ENCODE results near the gene RNF125. TPM values are rescaled to one million over a fixed set of nuclear protein-coding genes. Genes with fewer than 3 reads are reported as not detected.
"Not testable (repeated sequence)": the region's sequence is repeated elsewhere in the genome, so short reads cannot be mapped to it uniquely, and the experiment has no call there.

The RNF125 gene
- total RNA-seq, 1 experiment from 2014 or later, result 0.60 TPM

DNA sequence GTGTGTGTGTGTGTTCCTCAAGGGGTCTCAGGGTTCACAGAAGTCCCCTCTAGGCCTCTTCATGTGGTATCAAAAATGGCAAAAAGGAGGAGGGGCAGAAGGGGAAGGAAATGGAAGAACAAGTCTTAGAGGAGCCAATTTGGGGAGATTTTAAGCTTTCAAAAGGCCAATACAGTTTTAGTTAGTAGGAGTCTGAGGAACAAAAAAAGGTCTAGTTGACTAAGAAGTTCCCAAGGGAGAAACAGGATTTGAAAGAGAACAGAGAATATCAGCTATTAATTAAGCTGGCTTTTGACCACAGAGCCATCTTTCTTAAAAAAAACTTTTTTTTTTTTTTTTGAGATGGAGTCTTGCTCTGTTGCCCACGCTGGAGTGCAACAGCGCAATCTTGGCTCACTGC lies 7.1 kb downstream of the RNF125 start:
- no peak for DNase-seq (ENCODE audit: low read depth)

DNA sequence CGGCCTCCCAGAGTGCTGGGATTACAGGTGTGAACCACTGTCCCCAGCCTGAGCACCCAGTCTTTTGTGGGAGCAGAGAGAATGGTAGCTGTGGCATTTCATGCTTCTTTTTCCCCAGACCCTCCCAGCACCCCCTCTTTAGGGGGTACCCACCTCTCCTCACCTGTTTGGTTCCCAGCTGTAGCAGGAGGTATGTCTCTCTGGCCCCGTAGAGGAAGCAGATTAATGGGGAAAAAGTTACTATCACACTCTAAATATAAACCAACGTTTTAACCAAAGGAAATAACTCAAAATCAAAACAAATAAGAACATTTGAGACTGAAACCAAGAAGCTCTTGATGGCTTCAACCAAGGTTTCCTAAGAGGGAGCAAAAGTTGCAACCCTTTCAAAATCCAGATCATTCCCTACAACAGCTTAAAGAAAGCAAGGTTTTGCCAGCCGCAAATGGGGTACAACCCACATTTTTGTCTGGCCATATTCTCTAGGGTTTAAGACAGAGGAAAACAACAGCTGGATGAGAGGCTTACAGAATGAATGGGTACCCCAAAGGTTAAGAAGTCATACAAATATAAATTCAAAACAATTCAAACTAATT lies 8.0 kb downstream of the RNF125 start:
- DNase-seq (ENCODE audit: low read depth), result no peak

DNA sequence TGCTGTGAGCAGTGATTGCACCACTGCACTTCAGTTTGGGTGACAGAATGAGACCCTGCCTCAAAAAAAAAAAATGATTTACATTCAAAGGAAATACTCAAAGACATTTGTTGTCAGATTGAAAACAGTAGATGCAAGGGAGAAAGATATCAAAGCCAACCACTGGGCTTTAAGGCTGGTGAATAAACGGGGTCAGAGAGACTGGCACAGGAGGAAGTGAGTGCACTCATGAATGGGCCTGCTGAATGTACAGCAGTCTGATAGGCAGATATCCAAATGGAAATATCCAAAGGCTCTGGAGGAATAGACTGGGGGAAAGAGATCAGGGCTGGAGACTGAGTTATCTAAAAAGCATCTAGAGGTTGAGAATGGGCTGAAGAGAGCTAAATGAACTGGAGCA lies 10.9 kb downstream of the RNF125 start:
- DNase-seq (ENCODE audit: low read depth), result no peak

GRCh38 chr18:32032609-32033008 lies 14.0 kb downstream of the RNF125 start:
- DNase-seq (ENCODE audit: low read depth), result no peak

- no peak for DNase-seq (ENCODE audit: low read depth)
These were observed 18.0 kb downstream of the RNF125 start for GRCh38 chr18:32036506-32037180.

DNA sequence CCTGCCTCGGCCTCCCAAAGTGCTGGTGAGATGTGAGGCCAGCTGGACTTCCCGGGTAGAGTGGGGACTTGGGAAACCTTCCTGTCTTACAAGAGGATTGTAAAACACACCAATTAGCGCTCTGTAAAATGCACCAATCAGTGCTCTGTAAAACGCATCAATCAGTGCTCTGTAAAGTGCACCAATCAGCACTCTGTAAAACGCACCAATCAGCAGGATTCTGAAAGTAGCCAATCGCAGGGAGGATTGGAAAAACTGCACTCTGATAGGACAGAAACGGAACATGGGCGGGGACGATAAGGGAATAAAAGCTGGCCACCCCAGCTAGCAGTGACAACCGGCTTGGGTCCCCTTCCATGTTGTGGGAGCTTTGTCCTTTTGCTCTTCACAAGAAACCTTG lies 19.0 kb downstream of the RNF125 start:
- no peak for DNase-seq (ENCODE audit: low read depth)

- peak; percentile 25 for DNase-seq (ENCODE audit: low read depth)
These were observed 22.3 kb downstream of the RNF125 start for GRCh38 chr18:32040936-32041335.

DNA sequence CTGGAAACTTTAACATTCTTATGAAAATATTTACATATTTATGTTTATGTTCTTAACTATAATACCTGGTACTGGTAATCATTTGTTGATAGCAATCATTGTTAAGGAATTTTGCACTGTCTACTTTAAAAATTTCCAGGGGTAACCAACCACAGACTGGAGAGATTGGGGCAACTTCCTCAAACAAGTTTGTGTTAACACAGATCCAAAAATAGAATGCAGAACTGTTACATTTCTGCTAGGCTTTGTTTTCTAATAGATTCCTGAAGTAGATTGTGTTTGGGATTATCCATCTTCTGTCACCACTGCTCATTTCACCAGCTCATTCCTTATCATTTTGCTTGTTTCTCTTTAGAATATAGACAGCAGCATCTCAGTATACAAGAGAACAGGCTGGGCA lies 23.7 kb downstream of the RNF125 start:
- DNase-seq (ENCODE audit: low read depth), result no peak

DNA sequence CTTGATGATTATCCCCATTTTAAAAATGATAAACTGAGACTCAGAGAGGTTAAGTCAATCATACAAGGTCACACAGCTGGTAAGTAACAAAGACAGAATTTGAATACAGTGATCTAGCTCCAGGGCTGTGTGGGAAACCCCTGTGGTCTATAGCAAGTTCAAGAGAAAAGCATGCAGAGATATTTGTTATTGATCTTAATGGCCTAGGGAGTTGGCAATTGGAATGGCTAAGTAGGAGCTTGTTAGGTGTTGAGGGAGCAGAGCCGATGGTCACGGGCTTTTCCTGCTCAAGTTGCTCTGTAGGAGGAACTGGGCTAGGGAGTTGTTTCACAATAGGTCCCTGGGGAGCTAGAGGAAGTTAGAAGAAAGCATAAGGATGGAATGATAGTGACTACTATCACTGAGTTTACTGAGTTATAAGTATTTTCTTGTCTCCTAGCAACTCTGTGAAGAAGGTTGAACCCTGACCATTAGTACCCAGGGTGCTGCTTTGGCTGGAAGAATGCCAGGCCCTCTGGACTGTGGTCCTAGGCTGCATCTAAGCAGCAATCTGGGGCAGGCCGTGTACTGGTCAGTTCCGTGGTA lies 30.0 kb downstream of the RNF125 start:
- DNase-seq (ENCODE audit: low read depth), result peak; percentile 4

DNA sequence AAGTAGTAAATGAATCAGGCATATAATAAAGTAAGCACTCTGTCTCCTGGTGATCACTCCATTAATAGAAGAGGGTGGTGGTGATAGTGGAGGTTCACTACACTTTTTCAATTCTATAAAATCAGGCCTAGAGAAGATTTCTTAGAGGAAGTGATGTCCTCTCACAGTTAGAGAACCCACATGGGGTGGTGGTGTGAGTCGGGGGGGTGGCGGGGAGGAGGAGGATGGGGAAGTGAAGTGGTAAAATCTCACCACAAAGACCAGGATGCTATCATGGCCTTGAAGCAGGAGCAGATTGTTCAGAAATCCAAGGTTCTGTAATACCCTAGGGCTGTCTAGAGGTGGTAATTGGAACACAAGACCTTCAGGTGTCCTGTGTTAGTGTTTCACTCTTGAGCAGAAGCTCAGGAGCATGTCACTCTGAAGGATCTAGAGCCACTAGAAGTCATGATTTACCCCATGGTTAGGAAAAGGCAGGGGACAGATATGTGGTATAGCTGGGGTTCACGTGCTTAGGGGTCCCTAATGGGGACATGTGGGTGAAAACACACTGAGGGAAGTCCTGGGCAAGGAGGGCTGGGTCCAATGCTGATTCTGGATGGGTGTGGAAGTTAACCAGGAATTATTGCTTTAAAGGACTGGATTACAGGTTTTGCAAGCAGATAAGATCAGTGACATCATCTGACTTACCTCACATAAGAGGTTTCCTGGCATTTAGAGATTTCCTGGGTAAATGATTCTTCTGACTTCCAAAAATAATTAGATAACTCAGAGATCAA lies 31.0 kb downstream of the RNF125 start:
- DNase-seq (ENCODE audit: low read depth), result peak; percentile 43

GRCh38 chr18:32056613-32057358 lies 38.2 kb downstream of the RNF125 start:
- DNase-seq (ENCODE audit: low read depth), result no peak

- DNase-seq (ENCODE audit: low read depth), result no peak
These were observed 39.1 kb downstream of the RNF125 start for GRCh38 chr18:32057624-32058165.

DNA sequence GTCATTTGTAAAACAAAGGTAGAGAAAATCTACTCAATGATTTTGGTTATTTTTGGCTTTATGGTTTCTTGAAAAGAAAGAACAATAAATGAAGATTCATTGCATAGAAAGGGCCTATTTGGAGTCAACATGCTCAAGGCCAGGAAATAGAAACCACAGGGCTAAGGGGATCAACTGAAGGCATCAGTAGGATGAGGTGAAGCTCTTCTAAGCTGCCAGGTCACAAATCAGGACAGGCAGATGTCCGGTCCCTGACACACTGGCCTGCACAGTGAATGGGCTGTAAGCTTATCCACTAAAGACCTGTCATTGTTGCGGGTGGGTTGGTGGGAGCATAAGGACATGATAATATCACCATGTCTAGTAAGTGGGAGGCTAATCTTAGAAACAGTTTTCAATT lies 41.4 kb downstream of the RNF125 start:
- no peak for DNase-seq (ENCODE audit: low read depth)

- no peak for DNase-seq (ENCODE audit: low read depth)
These were observed 48.9 kb downstream of the RNF125 start for GRCh38 chr18:32067375-32068167.

GRCh38 chr18:32072321-32072720 lies 53.7 kb downstream of the RNF125 start:
- peak; percentile 8 for DNase-seq (ENCODE audit: low read depth)

DNA sequence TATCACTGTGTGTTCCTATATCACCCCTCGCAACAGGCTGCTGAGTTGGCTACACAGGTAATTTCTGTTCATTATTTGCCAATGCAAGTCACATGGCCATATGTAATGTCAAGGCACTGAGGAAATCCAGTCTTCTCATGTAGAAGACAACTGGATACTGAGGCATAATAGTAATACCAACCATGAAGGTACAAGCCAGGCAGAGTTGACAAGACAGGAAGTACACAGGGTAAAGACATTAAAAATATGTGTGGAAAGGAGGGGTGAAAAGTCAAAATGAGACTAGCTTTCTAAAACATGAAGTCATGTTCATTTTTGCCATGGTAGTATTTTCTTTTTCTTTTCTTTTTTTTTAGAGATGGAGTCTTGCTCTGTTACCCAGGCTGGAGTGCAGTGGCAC lies 55.6 kb downstream of the RNF125 start:
- DNase-seq (ENCODE audit: low read depth), result no peak

- no peak for DNase-seq (ENCODE audit: low read depth)
These were observed 60.2 kb downstream of the RNF125 start for GRCh38 chr18:32078845-32079244.

DNA sequence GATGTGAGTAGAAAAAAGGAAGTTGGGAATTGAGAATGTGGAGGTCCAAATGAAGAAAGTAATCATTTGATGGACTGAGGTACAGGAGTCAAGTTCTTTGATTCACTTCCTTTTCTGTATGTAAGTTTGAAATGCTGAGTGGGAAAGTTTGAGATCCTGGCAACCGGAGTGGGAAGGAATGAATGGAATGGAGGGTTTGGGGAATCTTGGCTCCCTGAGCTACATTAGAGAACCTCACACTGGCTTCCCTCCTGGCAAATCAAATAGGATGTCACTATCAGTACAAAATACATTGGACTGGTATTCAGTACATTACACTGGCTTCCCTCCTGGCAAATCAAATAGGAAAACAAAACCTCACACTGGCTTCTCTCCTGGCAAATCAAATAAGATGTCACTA lies 63.3 kb downstream of the RNF125 start:
- no peak for DNase-seq (ENCODE audit: low read depth)

GRCh38 chr18:32083781-32084180 lies 65.2 kb downstream of the RNF125 start:
- no peak for DNase-seq (ENCODE audit: low read depth)

DNA sequence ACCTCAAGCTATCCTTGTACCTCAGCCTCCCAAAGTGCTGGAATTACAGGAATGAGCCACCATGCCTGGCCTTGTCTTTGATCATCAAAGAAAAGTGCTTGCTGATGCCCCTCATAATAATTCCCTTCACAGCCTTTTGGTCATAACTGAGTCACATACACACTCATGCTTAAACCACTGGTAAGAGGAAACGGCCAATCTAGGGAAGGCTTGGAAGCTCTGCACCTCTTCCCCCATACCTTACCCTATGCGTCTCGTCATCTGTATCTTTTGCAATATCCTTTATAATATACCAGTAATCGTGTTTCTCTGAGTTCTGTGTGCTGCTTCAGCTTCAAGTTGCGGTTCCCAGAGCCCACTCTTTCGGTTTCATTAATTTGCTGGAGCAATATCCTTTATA lies 68.3 kb downstream of the RNF125 start:
- DNase-seq (ENCODE audit: low read depth), result peak; percentile 33

DNA sequence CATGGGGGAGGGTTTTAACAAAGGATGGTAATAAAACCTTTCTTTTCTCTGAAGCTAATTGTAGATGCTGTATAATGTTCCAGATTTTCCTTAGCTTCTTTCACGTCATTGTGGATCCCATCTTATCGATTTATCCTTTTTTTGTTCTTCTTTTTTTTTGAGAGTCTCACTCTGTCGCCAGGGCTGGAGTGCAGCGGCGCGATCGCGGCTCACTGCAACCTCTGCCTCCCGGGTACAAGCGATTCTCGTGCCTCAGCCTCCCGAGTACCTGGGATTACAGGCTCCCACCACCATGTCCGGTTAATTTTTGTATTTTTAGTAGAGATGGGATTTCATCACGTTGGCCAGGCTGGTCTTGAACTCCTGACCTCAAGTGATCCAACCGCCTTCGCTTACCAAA lies 72.2 kb downstream of the RNF125 start:
- DNase-seq (ENCODE audit: low read depth), result not testable (repeated sequence)

Measured in RPMI7951 (cell line).